HT-29 (cell line): ENCODE measurements around the gene GAB2. TPM values are rescaled to one million over a fixed set of nuclear protein-coding genes. Genes with fewer than 3 reads are reported as not detected.
"Not testable (repeated sequence)": the region's sequence is repeated elsewhere in the genome, so short reads cannot be mapped to it uniquely, and the experiment has no call there.

Experiments
- DNase-seq: peaks from one replicate; pipeline ENCODE4 v3.0.0-alpha.2; 2015; ENCODE audit warnings: low spot score
- total RNA-seq: library from RNA; depleted of rRNA; stranded (reverse); fragments of >200 nt; shearing (Covaris generic); gene quantifications from 2 replicates; pipeline ENCODE4 v1.2.3, GENCODE V29; 2014

The GAB2 gene
- total RNA-seq, 1 experiment from 2014 or later: 3.6 TPM

GRCh38 chr11:78251083-78251775 lies 166.4 kb downstream of the GAB2 start:
- DNase-seq: no peak

- no peak for DNase-seq
Measured at GRCh38 chr11:78250099-78250498, 167.5 kb downstream of the GAB2 start.

GRCh38 chr11:78248903-78249302 lies 168.7 kb downstream of the GAB2 start:
- no peak for DNase-seq

- DNase-seq: no peak
Measured at GRCh38 chr11:78248191-78248590, 169.4 kb downstream of the GAB2 start.

GRCh38 chr11:78244546-78245255 lies 172.9 kb downstream of the GAB2 start:
- no peak for DNase-seq

DNA sequence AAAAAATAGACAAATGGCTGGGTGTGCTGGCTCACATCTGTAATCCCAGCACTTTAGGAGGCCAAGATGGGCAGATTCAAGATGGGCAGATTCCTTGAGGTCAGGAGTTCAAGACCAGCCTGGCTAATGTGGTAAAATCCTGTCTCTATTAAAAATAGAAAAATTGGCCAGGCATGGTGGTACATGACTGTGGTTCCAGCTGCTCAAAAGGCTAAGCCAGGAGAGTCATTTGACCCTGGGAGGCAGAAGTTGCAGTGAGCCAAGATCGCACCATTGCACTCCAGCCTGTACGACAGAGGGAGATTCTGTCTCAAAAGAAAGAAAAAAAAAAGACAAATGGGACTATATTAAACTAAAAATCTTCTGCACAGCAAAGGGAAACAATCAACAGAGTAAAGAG lies 173.5 kb downstream of the GAB2 start:
- no peak for DNase-seq

DNA sequence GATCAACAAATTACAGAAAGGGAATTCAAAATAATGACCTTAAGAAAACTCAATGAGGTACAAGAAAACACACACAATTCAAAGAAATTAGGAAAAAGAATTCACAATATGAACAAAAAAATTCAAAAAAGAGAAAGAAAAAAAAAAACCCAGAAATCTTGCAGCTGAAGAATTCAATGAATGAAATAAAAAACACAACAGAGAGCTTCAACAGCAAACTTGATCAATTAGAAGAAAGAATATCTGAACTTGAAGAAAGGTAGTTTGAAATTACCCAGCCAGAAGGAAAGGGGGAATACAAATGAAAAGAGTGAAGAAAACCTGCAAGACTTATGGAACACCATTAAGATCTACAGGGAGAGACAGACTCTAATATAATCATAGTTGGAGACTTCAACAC lies 176.1 kb downstream of the GAB2 start:
- no peak for DNase-seq

- DNase-seq: no peak
Measured at GRCh38 chr11:78239781-78240180, 177.8 kb downstream of the GAB2 start.

DNA sequence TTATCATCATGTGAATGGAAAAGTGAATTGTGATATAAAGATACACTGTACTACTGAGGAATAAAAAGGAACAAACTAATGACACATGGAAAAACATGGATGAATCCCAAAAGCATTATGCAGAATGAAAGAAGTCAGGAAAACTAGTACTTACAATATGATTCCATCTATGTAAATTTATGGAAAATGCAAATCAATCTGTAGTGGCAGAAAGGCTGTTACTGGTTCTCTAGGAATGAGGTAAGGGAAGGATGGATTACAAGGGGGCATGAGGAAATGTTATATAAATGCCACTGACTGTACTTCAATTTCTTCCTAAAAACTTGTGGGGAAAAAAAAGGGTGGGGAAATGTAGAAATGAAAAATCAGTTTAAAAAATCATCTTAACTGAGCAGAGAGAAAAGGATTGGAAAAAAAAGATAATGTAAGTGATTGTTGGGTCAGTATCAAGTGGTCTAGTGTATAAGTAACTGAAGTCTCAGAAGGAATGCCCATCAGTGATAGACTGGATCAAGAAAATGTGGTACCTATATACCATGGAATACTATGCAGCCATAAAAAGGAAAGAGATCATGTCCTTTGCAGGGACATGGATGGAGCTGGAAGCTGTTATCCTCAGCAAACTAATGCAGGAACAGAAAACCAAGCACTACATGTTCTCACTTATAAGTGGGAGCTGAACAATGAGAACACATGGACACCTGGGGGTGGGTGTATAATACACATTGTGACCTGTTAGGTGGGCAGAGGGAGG lies 180.2 kb downstream of the GAB2 start:
- DNase-seq: no peak

DNA sequence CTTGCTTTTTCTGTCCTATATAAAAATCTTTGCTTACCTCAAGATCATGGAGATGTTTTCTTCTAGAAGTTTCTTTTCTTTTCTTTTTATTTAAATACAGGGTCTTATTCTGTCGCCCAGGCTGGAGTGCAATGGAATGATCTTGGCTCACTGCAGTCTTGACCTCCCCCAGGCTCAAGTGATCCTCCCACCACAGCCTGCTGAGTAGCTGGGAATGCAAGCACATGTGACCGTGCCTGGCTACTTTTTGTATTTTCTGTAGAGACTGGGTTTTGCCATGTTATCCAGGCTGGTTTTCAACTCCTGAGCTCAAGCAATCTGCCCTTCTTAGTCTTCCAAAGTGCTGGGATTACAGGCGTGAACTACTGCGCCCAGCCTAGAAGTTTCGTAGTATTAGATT lies 183.6 kb downstream of the GAB2 start:
- DNase-seq: no peak

DNA sequence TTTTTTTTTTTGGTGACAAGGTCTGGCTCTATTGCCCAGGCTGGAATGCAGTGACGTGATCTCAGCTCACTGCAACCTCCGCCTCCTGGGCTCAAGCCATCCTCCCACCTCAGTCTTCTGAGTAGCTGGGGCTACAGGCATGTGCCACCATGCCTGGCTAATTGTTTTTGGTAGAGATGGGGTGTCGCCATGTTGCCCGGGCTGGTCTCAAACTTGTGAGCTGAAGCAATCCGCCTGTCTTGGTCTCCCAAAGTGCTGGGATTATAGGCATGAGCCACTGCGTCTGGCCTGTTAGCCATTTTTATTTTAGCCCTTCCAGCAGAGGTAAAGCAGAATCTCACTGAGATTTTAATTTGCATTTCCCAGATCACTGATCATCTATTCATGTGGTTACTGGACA lies 184.6 kb downstream of the GAB2 start:
- not testable (repeated sequence) for DNase-seq

GRCh38 chr11:78231962-78232501 lies 185.6 kb downstream of the GAB2 start:
- DNase-seq: no peak

- DNase-seq: no peak
Measured at GRCh38 chr11:78230161-78230877, 187.3 kb downstream of the GAB2 start.

DNA sequence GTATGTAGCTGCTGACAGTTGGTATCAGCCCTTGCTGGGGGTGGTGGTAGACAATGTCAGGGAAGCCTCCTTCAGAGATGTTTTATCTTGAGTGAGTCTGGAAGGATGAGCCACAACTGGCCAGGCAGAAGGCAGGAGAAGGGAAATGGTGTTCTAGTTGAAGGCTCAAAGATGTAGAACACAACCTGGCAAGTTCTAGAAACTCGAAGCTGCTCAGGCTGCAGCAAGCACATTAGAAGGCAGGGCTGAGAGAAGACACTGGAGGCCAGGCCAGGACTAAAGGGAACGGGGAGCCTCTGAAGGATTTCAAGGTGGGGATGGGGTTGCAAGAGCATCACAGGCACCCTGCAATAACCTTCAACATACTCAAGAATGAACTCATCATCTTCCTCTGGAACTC lies 188.5 kb downstream of the GAB2 start:
- no peak for DNase-seq

- DNase-seq: peak; percentile 86
Measured at GRCh38 chr11:78228467-78228866, 189.2 kb downstream of the GAB2 start.

DNA sequence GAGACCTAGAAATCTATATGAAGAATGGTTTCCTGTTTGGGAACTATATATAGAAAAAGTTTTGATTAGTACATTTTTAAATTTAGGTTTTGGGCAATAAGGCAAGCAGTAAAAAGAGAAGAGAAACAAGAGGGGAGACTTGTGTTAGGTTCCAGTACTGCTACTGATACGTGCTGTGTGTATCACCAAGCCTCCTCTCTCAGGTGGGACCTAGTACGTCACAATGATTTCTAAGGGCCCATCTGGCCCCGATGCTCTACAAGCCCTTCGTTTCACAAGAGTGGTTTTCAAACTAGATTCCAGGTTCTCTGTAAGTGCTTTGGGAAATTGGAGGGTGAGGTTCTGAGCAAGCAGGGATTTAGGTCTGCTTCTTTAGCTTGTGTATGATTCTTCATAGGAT lies 189.7 kb downstream of the GAB2 start:
- DNase-seq: no peak

GRCh38 chr11:78226684-78227680 lies 190.6 kb downstream of the GAB2 start:
- no peak for DNase-seq

DNA sequence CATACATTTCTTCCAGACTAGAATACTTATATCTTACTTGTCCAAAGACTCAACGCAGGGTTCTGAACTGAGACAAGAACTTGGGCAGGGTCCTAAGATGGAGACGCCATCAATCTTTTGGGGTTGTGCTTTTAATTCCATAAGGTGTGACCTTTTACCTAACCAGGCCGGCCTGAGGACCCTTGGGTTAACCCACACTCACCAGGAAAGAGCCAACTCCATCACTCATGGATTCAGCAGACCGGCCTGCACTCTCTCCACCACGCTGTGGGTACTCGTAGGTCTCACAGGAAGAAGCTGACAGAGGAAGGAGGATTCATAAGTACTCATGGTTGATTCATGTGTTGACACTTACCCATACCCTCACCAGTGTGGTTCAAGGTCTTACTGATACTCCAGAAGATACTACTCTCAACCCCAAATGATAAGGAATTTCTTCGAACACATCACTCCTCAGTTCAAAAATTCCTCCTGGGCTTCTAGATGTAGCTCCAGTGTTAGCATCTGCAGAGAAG lies 192.7 kb downstream of the GAB2 start:
- no peak for DNase-seq

GRCh38 chr11:78224506-78224905 lies 193.1 kb downstream of the GAB2 start:
- no peak for DNase-seq

DNA sequence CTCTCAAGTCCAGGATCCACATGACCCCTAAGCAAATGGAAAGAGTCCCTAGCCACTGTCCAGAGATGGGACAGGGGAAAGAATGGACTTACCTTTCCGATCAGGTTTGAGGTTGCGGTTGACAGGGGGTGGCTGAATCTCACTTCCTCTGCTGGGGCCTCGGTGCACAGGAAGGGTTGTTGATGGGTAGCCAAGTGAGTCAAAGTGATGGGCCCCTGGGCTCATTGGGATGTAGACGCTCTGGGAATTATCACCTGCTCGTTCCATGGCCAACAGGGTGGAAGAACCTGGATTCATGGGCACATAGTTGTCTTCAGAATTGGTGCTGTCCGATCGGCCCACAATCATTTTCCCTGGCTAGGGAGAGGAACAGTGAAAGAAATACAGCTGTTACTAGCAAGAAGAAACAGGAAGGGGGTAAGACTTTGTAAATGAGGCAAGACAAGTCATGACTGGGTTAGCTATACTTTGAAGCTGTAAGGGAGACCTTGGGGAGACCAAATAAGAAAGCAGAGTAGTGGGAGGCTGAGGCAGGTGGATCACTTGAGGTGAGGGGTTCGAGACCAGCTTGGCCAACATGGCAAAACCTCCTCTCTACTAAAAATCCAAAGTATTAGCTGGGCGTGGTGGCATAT lies 194.2 kb downstream of the GAB2 start:
- no peak for DNase-seq
